OCI-LY7 (cell line): ENCODE results near the gene TLX2. TPM values are rescaled to one million over a fixed set of nuclear protein-coding genes. Genes with fewer than 3 reads are reported as not detected.

Experiments used
- BruUV-seq: library from RNA; stranded (reverse); fragments of 400-500 nt; replicated peaks from 2 replicates; lab custom pipeline; 2021; lab: Mats Ljungman, UMichigan
- CTCF ChIA-PET: fragments of 300-600 bp; sonication (Branson Sonifier 250); formaldehyde crosslinking; loops from one replicate; lab custom pipeline; 2022; ENCODE audit warnings: antibody characterized with exemption; ENCODE audit not compliant: unreplicated experiment; lab: Charles Lee
- POLR2A ChIA-PET: fragments of 300-600 bp; sonication (Branson Sonifier 250); formaldehyde crosslinking; loops from one replicate; lab custom pipeline; 2022; ENCODE audit warnings: antibody characterized with exemption; lab: Charles Lee
- DNase-seq: peaks from one replicate; pipeline ENCODE4 v3.0.0-alpha.2; 2015; ENCODE audit warnings: low spot score
- H2AFZ ChIP-seq: fragments of 200-600 bp; sonication (generic), shearing (Covaris generic); 2 replicates; pipeline ENCODE4 v1.6.1; 2014; ENCODE audit warnings: mild to moderate bottlenecking, antibody characterized with exemption, low read length, moderate library complexity
- H3K27ac ChIP-seq: fragments of 200-600 bp; sonication (generic); 2 replicates; pipeline ENCODE4 v1.5.1; 2014; ENCODE audit warnings: mixed run types, low read depth, mild to moderate bottlenecking, moderate library complexity, low read length, inconsistent platforms; ENCODE audit not compliant: poor library complexity, severe bottlenecking
- H3K36me3 ChIP-seq: fragments of 200-600 bp; sonication (generic); 2 replicates; pipeline ENCODE4 v1.6.1; 2014; ENCODE audit warnings: mild to moderate bottlenecking, antibody characterized with exemption, low read length, moderate library complexity, mixed read lengths; ENCODE audit not compliant: insufficient read depth
- H3K4me1 ChIP-seq: fragments of 200-600 bp; sonication (generic); 2 replicates; pipeline ENCODE4 v1.5.1; 2014; ENCODE audit warnings: mild to moderate bottlenecking, low read length; ENCODE audit not compliant: insufficient read depth, poor library complexity, severe bottlenecking
- H3K4me2 ChIP-seq: fragments of 200-600 bp; sonication (generic); 2 replicates; pipeline ENCODE4 v1.6.1; 2014; ENCODE audit warnings: mild to moderate bottlenecking, low read length
- H3K4me3 ChIP-seq: fragments of 200-600 bp; sonication (generic); 2 replicates; pipeline ENCODE4 v1.5.1; 2014; ENCODE audit warnings: mild to moderate bottlenecking, low read depth, low read length; ENCODE audit not compliant: poor library complexity, severe bottlenecking
- H3K79me2 ChIP-seq: fragments of 200-600 bp; sonication (generic); 2 replicates; pipeline ENCODE4 v1.6.1; 2016; ENCODE audit warnings: low read depth, mild to moderate bottlenecking, low read length, moderate library complexity, mixed read lengths; ENCODE audit not compliant: insufficient read depth
- H3K9me2 ChIP-seq: fragments of 200-600 bp; sonication (generic); 2 replicates; pipeline ENCODE4 v1.6.1; 2016; ENCODE audit warnings: mild to moderate bottlenecking, low read length, mixed read lengths; ENCODE audit not compliant: insufficient read depth
- H3K9me3 ChIP-seq: fragments of 200-600 bp; sonication (generic); 2 replicates; pipeline ENCODE4 v1.6.1; 2014; ENCODE audit warnings: mild to moderate bottlenecking, mixed run types, low read length, mixed read lengths
- H4K20me1 ChIP-seq: fragments of 200-600 bp; sonication (generic); 2 replicates; pipeline ENCODE4 v1.6.1; 2014; ENCODE audit warnings: mild to moderate bottlenecking, antibody characterized with exemption, low read length, moderate library complexity, mixed read lengths; ENCODE audit not compliant: insufficient read depth
- CTCF ChIP-seq: fragments of 200-600 bp; sonication (generic); conservative IDR thresholded peaks from 2 replicates; pipeline ENCODE4 v1.5.1; 2014; ENCODE audit warnings: mild to moderate bottlenecking, antibody characterized with exemption, low read length, moderate library complexity, mixed read lengths
- EZH2phosphoT487 ChIP-seq: fragments of 200-600 bp; sonication (generic); IDR thresholded peaks from 2 replicates; pipeline ENCODE4 v1.6.1; 2018; ENCODE audit warnings: low read depth, borderline replicate concordance, mild to moderate bottlenecking, mixed run types, antibody characterized with exemption, low read length, moderate library complexity, mixed read lengths
- intact Hi-C: fragments of 100-400 bp; cut with micrococcal nuclease; formaldehyde crosslinking; loops from one replicate; pipeline ENCODE4 v1.10.0; 2022; ENCODE audit not compliant: unreplicated experiment
- total RNA-seq, 2 experiments: library from RNA; depleted of rRNA in 1 of 2; stranded (reverse); fragments of >200 nt in 1 of 2; shearing (Covaris generic) in 1 of 2; gene quantifications; 2 replicates each; pipeline ENCODE4 v1.2.3, GENCODE V29; 2014 to 2022

Gene TLX2
- total RNA-seq, 2 experiments from 2014 or later, result not detected

DNA sequence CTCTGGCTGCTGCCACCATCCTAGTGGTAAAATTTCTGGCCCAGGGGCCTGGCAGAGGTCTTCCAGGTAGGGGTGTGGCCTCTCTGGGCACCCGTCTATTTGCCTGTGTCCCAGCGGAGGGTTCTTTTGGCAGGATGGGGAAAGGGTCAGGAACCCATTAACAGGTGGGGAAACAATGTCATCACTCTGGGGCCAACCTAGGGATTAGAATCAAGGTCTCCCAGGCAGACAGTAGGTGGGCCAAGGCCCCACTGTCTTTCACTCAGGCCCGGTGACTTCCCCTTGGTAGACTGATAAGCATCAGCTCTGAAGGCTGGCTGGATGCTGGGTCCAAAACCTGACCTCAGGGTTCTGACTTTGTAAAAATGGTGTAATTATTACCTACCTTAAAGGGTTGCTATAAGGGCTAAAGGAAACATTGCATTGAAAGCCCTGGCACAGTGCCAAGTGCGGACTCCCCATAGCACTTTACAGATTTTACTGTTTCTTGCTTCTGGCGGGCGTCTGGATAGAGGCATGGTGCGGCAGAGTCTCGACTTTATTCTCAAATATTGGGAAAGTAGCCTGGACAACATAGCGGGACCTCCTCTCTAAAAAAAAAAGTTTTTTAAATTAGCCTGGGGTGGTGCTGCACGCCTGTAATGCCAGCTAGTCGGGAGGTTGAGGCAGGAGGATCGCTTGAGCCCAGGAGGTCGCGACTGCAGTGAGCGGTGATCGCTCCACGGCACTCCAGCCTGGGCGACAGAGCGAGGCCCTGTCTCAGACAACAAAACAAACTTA is 17.1 kb upstream of the TLX2 start:
- CTCF ChIA-PET, result no interaction called here
- intact Hi-C loops, result no loop called here
- no TSS peak for BruUV-seq
- H2AFZ ChIP-seq, result no peak overlapping the region
- no peak for DNase-seq
- H3K9me2 ChIP-seq, result no peaks in the 10 kb centered on the region
- H3K36me3 ChIP-seq, result peaks cover 23% of the 10 kb centered on the region
- H3K9me3 ChIP-seq, result no peaks in the 10 kb centered on the region
- H3K79me2 ChIP-seq, result no peaks in the 10 kb centered on the region
- no peak overlapping the region for H3K4me2 ChIP-seq
- POLR2A ChIA-PET, result no interaction called here
- H3K4me1 ChIP-seq, result peaks cover 6% of the 10 kb centered on the region
- TF ChIP-seq CTCF, result no peak
- no peak for TF ChIP-seq EZH2phosphoT487
- H3K4me3 ChIP-seq, result no peak overlapping the region
- no peak overlapping the region for H3K27ac ChIP-seq
- H4K20me1 ChIP-seq, result no peaks in the 10 kb centered on the region

DNA sequence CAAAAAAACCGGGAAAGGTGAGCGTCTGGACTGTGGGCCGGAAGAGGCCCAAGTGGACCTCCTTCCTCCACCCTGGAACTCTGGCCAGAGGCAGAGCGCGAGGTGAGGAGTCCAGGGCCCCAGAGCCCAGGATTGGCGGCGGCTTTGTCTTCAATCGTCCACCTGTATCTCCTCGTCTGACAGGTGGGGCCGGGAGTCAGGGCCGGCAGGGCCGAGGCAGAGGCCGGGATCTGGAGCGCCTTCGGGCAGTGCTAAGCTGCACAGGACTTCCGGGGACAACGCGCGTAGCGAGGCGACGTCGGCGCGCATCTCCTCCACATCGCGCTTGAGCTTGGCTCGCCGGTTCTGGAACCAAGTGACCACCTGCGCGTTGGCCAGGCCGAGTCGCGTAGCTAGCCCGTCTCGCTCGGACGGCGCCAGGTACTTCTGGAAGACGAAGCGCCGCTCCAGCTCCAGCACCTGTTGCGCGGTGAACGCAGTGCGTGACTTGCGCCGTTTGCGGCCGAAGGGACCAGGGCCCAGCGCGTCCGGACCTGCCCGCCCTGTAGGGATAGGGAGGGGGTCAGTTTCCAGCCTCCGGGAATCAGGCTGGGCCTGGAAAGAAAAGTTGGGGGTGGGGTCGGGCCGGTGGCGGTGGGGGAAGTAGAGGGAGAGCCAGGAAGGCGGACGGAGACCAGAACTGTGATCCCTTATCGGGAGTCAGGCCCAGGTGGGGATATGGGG is 16.3 kb upstream of the TLX2 start:
- no peaks in the 10 kb centered on the region for H3K9me2 ChIP-seq
- no peaks in the 10 kb centered on the region for H3K9me3 ChIP-seq
- no peaks in the 10 kb centered on the region for H3K79me2 ChIP-seq
- H3K4me1 ChIP-seq, result peaks cover 9% of the 10 kb centered on the region
- ChIA-PET POLR2A (no interaction called here), CTCF (no interaction called here)
- no peaks in the 10 kb centered on the region for H4K20me1 ChIP-seq
- no peak overlapping the region for H2AFZ ChIP-seq
- intact Hi-C loops, result no loop called here
- no peak overlapping the region for H3K27ac ChIP-seq
- no peak for TF ChIP-seq EZH2phosphoT487
- no peak for TF ChIP-seq CTCF
- peaks cover 15% of the 10 kb centered on the region for H3K36me3 ChIP-seq
- no peak overlapping the region for H3K4me2 ChIP-seq
- no peak overlapping the region for H3K4me3 ChIP-seq
- no peak for DNase-seq
- no TSS peak for BruUV-seq
